Measurements from ENCODE around the gene NAA38. TPM values are rescaled to one million over a fixed set of nuclear protein-coding genes. Genes with fewer than 3 reads are reported as not detected.

NAA38 gene
- total RNA-seq, 4 donors from 2014 or later = 61.2 to 209 (median 68.2) TPM

DNA sequence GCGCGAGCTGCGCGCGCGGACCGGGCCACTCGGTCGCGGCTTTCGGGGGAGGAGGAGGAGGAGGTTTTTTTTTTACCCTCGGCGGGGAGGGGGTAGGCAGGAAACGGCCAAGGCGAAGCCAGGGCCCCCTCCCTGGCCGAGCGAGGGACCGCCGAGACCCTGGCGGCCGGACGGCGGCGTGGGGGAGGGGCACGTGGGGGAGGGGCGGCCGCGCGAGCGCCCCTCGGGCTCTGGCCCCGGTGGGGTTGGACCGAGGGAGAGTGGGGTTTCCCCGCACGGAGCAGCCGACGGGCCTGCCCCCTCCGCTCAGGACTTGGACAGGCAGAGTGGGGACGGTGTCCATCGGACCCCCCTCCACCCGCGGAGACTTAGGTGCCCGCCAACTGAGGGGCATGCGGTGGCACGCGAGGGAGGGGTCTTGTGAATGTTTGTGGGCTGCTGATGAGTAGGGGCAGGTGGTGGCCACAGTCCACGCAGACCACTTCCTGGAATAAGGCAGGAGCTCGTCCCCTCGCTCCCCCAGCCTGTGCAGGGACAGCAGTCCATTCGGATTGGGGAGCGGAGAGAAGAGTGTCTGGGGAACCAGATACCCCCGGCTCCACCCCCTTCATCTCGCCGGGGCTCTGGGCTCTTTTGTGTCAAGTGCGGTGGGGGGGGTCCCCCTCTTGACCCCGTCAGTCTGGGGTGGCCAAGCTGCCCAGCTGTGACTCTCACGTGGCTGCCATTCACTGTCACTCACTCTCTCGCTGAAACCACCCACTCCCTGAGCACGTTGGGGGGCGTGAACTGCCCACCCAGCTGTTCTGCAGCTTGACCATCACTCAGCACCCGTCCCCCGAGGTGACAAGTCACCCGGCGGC lies 28.2 kb upstream of the NAA38 start:
- ATAC-seq (ENCODE audit: low FRiP score) (no peak), DNase-seq (ENCODE audit: low spot score) (no peak)
- TF ChIP-seq CTCF (IDR thresholded peaks at IDR 0.05) = no peak

GRCh38 chr17:7884581-7885366 lies 27.4 kb upstream of the NAA38 start:
- TF ChIP-seq CTCF (IDR thresholded peaks at IDR 0.05) = no peak
- ATAC-seq (ENCODE audit: low FRiP score) = no peak
- no peak for DNase-seq (ENCODE audit: low spot score)

DNA sequence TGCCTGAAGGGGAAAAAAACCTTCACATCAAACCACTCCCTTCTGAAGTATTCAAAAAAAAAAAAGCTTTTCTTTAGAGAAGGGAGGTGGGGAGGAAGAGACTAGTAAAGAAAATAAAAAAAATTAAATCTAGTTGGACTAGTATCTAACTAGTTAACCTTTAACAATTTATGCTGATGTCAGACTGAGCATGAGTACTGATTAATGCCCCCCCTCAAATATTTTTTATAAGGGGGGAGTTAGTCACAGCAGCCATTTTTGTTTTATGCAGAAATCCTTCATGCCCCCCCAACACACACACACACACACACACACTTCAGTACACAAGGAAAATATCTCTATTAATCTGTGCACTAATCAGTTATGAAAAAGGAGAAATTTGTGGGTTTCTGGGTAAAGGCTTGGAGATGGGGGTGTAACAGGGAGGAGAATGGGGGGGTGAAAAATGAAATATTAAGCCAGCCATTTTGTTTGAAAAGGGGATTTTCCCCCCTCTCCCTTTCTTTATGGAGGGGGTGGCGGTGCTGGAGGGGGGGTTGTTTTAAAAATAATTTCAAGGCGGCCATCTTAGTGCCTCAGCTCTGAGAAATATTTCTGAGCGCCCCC lies 26.5 kb upstream of the NAA38 start:
- ATAC-seq (ENCODE audit: low FRiP score) = no peak
- DNase-seq (ENCODE audit: low spot score) = no peak
- TF ChIP-seq CTCF (IDR thresholded peaks at IDR 0.05) = no peak

- no peak for TF ChIP-seq CTCF (IDR thresholded peaks at IDR 0.05)
- DNase-seq (ENCODE audit: low spot score) (no peak), ATAC-seq (ENCODE audit: low FRiP score) (no peak)
Observed at GRCh38 chr17:7882629-7883028, 25.3 kb upstream of the NAA38 start.

DNA sequence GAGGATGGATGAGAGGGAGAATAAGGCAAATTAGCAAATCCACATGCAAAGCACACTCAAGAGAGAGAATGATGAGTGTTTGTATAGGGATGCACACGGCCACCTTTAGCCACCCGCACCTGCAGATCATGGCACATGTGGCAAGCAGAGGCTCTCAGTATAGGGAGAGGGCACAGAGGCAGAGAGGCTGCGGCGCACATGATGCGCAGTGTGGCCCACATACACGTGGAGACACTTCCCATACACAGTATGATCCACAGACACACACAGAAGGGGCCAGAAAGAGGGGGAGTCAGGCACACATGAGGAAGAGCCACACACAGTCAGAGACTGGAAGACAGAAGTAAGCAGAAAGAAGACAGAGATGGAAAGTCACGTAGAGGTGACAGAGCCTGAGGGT lies 24.7 kb upstream of the NAA38 start:
- no peak for ATAC-seq (ENCODE audit: low FRiP score)
- TF ChIP-seq CTCF (IDR thresholded peaks at IDR 0.05) = no peak

GRCh38 chr17:7881276-7882054 lies 24.1 kb upstream of the NAA38 start:
- DNase-seq (ENCODE audit: low spot score) = no peak
- ATAC-seq (ENCODE audit: low FRiP score) = no peak
- no peak for TF ChIP-seq CTCF (IDR thresholded peaks at IDR 0.05)

More for the DNA sequence above, 24.7 kb upstream of the NAA38 start:
- DNase-seq (ENCODE audit: low spot score) = no peak
